H1 (cell line): ENCODE results near the gene MYO9B. TPM values are rescaled to one million over a fixed set of nuclear protein-coding genes. Genes with fewer than 3 reads are reported as not detected.

Experiments used
- EGR1 ChIP-seq: IDR thresholded peaks from 2 replicates; pipeline ENCODE4 v1.6.1; 2011; ENCODE audit warnings: low read depth, low read length, borderline replicate concordance
- POLR2AphosphoS5 ChIP-seq: IDR thresholded peaks from 2 replicates; pipeline ENCODE4 v1.6.1; 2011; ENCODE audit warnings: low read depth, low read length
- RBBP5 ChIP-seq: IDR thresholded peaks from 2 replicates; pipeline ENCODE4 v1.7.1; 2012; ENCODE audit warnings: low read depth, mild to moderate bottlenecking, inconsistent platforms, low read length, moderate library complexity, borderline replicate concordance
- RXRA ChIP-seq: IDR thresholded peaks from 2 replicates; pipeline ENCODE4 v1.6.1; 2011; ENCODE audit warnings: low read depth, mild to moderate bottlenecking, low read length, moderate library complexity; ENCODE audit not compliant: insufficient read depth
- SIX5 ChIP-seq: IDR thresholded peaks from 2 replicates; pipeline ENCODE4 v1.6.1; 2011; ENCODE audit warnings: mild to moderate bottlenecking, low read depth, low read length
- YY1 ChIP-seq: IDR thresholded peaks from 2 replicates; pipeline ENCODE4 v1.6.1; 2011; ENCODE audit warnings: low read depth, mild to moderate bottlenecking, low read length
- polyA plus RNA-seq, 7 experiments: library from polyadenylated mRNA; depleted of rRNA in 3 of 7; stranded (reverse) in 5 of 7; unstranded in 2 of 7; fragments of >200 nt in 5 of 7; fragments of 200-250 nt in 2 of 7; gene quantifications; 1 replicate in 5 of 7; 2 replicates in 1 of 7; 4 replicates in 1 of 7; pipeline versions ENCODE4 v1.2.1 to v1.2.3, GENCODE V29; 2011 to 2013; ENCODE audit warnings: missing spikeins in 2 of 7, mixed read lengths in 2 of 7
- total RNA-seq: library from RNA; stranded (reverse); fragmentation: NEBNext Ultra II Directional; extraction: Animal tissue kit (Norgen Biotek cat#: 25700); gene quantifications from 2 replicates; pipeline ENCODE4 v1.2.1, GENCODE V29; 2021

The MYO9B gene
- total and polyA plus RNA-seq, 2 of the 8 experiments (the other 6 are each of a cell fraction or from before 2014, with no cell fraction given) = 27.6 to 77.1 TPM

DNA sequence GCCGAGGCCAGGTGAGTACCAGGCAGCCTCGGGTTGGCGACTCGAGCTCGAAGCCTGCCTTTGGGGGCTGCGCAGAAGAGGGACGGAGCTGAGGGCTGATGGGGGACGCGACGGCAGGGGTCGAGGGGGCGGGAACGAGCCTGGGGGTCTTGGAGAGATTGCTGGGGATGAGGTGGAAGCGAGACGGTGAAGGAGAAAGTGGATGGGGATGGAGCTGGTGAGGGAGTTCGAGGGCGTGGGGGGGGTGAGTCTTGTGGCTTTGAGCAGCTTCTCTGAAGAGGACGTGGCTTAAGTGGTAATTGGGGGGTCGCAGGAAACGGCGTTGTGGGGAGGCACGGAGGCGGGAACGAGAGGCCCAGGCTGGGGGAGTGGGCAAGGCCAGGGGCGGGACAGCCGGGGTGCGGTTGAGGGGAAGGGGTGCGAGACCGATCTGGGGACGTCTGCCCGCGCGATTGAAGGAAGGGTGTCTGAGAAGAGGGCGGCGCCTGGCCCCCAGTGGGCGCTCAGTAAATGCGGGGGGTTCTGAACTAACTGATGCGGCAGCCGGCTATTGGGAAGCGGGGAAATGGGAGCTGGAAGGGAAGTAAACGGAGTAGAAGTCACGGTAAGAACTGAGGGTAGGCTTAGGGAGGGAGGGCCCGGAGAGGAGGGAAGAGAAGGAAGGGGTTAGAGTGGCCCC is 426 bp downstream of the MYO9B start (continued):
- no peak for TF ChIP-seq POLR2AphosphoS5
- no peak for TF ChIP-seq RXRA
- peak; percentile 39; the same call in 1 of the 2 replicates for TF ChIP-seq EGR1
- no peak for TF ChIP-seq SIX5
- TF ChIP-seq RBBP5 = peak; percentile 54; the same call in 1 of the 2 replicates
- TF ChIP-seq YY1 = peak; percentile 6; the same call in 1 of the 2 replicates
